Body of pancreas (tissue), 4 donors: ENCODE measurements around the gene LSG1.

Experiments used
- POLR2A ChIP-seq, 3 donors: fragments of 450-650 bp; IDR thresholded peaks; one replicate each; pipeline ENCODE4 v1.6.1; 2016; ENCODE audit warnings: antibody characterized with exemption in 3 of 3, mild to moderate bottlenecking in 2 of 3
- TF ChIP-seq, protein P1 (sequence below), 7 experiments: fragments of 450-650 bp in 4 of 7; fragments of 200-600 bp in 3 of 7; sonication (generic) in 3 of 7; IDR thresholded peaks; one replicate each; pipeline ENCODE4 v1.5.1; 2016 to 2019; ENCODE audit warnings: antibody characterized with exemption in 7 of 7

DNA sequence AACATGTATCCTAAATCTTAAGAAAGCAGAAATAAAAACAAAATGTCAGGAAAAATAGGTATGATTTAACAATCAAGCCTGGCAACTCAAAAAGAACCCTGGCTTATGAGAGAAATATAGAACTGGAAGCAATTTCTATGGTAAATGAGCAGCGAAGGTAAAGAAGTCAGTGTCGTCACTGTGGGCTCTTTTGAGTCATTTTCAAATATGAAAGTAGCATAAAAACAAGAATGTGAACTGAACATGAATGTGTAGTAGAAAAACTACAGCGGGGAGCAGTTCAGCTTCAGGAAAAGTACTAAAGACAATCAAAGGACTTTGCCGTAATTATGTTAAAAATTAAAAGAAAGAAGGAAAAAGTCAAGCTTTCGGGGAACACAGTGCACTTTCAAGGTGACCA lies 17.5 kb downstream of the LSG1 start:
- TF ChIP-seq, protein P1, sequence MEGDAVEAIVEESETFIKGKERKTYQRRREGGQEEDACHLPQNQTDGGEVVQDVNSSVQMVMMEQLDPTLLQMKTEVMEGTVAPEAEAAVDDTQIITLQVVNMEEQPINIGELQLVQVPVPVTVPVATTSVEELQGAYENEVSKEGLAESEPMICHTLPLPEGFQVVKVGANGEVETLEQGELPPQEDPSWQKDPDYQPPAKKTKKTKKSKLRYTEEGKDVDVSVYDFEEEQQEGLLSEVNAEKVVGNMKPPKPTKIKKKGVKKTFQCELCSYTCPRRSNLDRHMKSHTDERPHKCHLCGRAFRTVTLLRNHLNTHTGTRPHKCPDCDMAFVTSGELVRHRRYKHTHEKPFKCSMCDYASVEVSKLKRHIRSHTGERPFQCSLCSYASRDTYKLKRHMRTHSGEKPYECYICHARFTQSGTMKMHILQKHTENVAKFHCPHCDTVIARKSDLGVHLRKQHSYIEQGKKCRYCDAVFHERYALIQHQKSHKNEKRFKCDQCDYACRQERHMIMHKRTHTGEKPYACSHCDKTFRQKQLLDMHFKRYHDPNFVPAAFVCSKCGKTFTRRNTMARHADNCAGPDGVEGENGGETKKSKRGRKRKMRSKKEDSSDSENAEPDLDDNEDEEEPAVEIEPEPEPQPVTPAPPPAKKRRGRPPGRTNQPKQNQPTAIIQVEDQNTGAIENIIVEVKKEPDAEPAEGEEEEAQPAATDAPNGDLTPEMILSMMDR (IDR thresholded peaks at IDR 0.05): no peak
- TF ChIP-seq POLR2A (IDR thresholded peaks at IDR 0.05): no peak
